Smooth muscle cell (in vitro differentiated cells): ENCODE data around the gene PDXP. TPM values are rescaled to one million over a fixed set of nuclear protein-coding genes. Genes with fewer than 3 reads are reported as not detected.
"Not testable (repeated sequence)": the region's sequence is repeated elsewhere in the genome, so short reads cannot be mapped to it uniquely, and the experiment has no call there.

Experiments
- DNase-seq: peaks from one replicate; lab custom pipeline; 2025; ENCODE audit not compliant: unreplicated experiment; lab: John Stamatoyannopoulos, UW
- H2AFZ ChIP-seq: fragments of 200-600 bp; sonication (generic); 2 replicates; pipeline ENCODE4 v1.6.0; 2016; ENCODE audit warnings: antibody characterized with exemption, low read depth, mild to moderate bottlenecking
- H3F3A ChIP-seq: fragments of 200-600 bp; sonication (generic); 2 replicates; pipeline ENCODE4 v1.6.0; 2017; ENCODE audit warnings: antibody characterized with exemption, low read depth
- H3K27ac ChIP-seq: fragments of 200-600 bp; sonication (generic); 2 replicates; pipeline ENCODE4 v1.5.1; 2016; ENCODE audit warnings: low read depth, mild to moderate bottlenecking
- H3K27me3 ChIP-seq: fragments of 200-600 bp; sonication (generic); 2 replicates; pipeline ENCODE4 v1.6.1; 2016; ENCODE audit warnings: low read depth, mild to moderate bottlenecking
- H3K36me3 ChIP-seq: fragments of 200-600 bp; sonication (generic); 2 replicates; pipeline ENCODE4 v1.5.1; 2016; ENCODE audit warnings: low read depth
- H3K4me1 ChIP-seq: fragments of 200-600 bp; sonication (generic); 2 replicates; pipeline ENCODE4 v1.5.1; 2016; ENCODE audit warnings: low read depth
- H3K4me2 ChIP-seq: fragments of 200-600 bp; sonication (generic); 2 replicates; pipeline ENCODE4 v1.6.0; 2016; ENCODE audit warnings: mild to moderate bottlenecking
- H3K4me3 ChIP-seq: fragments of 200-600 bp; sonication (generic); 2 replicates; pipeline ENCODE4 v1.5.1; 2016; ENCODE audit warnings: mild to moderate bottlenecking
- H3K79me2 ChIP-seq: fragments of 200-600 bp; sonication (generic); 2 replicates; pipeline ENCODE4 v1.6.0; 2016; ENCODE audit warnings: low read depth, mild to moderate bottlenecking
- H3K9ac ChIP-seq: fragments of 200-600 bp; sonication (generic); 2 replicates; pipeline ENCODE4 v1.6.0; 2016; ENCODE audit warnings: low read depth
- H3K9me3 ChIP-seq: fragments of 200-600 bp; sonication (generic); replicated peaks from 2 replicates; pipeline ENCODE4 v1.5.1; 2016; ENCODE audit warnings: low read depth
- H4K20me1 ChIP-seq: fragments of 200-600 bp; sonication (generic); 2 replicates; pipeline ENCODE4 v1.6.0; 2016; ENCODE audit warnings: low read depth
- CTCF ChIP-seq: fragments of 200-600 bp; sonication (generic); IDR thresholded peaks from 2 replicates; pipeline ENCODE4 v1.5.1; 2017; ENCODE audit warnings: borderline replicate concordance, mild to moderate bottlenecking, antibody characterized with exemption; ENCODE audit not compliant: insufficient read depth, poor library complexity, severe bottlenecking
- WGBS: methylation state at CpG from one replicate; pipeline ENCODE4 v1.1.7; 2016; ENCODE audit warnings: low lambda C conversion rate; 5-methylcytosine and 5-hydroxymethylcytosine counted together
- polyA plus RNA-seq: library from polyadenylated mRNA; unstranded; fragments of >200 nt; fragmentation: Nextera tagmentation; extraction: Ambion mirVana; gene quantifications from 2 replicates; pipeline ENCODE4 v1.2.1, GENCODE V29; 2016
- total RNA-seq: library from RNA; depleted of rRNA; stranded (reverse); fragments of >200 nt; gene quantifications from 2 replicates; pipeline ENCODE4 v1.2.3, GENCODE V29; 2014

PDXP gene
- total and polyA plus RNA-seq, 2 experiments from 2014 or later = 16.5 to 20.7 TPM

- Histone ChIP-seq H3F3A (no peaks in the 10 kb centered on the region), H3K4me2 (no peak overlapping the region), H3K4me3 (no peak overlapping the region), H3K4me1 (no peaks in the 10 kb centered on the region), H3K9ac (no peak overlapping the region), H4K20me1 (no peaks in the 10 kb centered on the region), H3K36me3 (no peaks in the 10 kb centered on the region), H3K9me3 (no peaks in the 10 kb centered on the region), H3K27me3 (no peaks in the 10 kb centered on the region), H2AFZ (no peak overlapping the region), H3K27ac (no peak overlapping the region), H3K79me2 (no peaks in the 10 kb centered on the region)
- no peak for TF ChIP-seq CTCF
- WGBS = 98% methylated on average over 16 of the region's 17 CpGs
- DNase-seq = no peak
These were observed 7.9 kb upstream of the PDXP start for GRCh38 chr22:37650463-37651136.

GRCh38 chr22:37654563-37655251 lies 3.8 kb upstream of the PDXP start:
- TF ChIP-seq CTCF = no peak

GRCh38 chr22:37655252-37655563 lies 3.3 kb upstream of the PDXP start:
- Histone ChIP-seq H3K9ac (no peak overlapping the region), H3K27ac (no peak overlapping the region), H3K36me3 (no peaks in the 10 kb centered on the region), H3K4me1 (peaks cover 12% of the 10 kb centered on the region), H3K4me2 (no peak overlapping the region), H3K9me3 (no peaks in the 10 kb centered on the region), H3F3A (no peaks in the 10 kb centered on the region), H3K79me2 (peaks cover 10% of the 10 kb centered on the region), H3K4me3 (no peak overlapping the region), H4K20me1 (peaks cover 9% of the 10 kb centered on the region), H2AFZ (no peak overlapping the region), H3K27me3 (no peaks in the 10 kb centered on the region)
- no peak for DNase-seq
- WGBS = 100% methylated on average over 6 of the region's 17 CpGs
- TF ChIP-seq CTCF = no peak

More at GRCh38 chr22:37654563-37655251, 3.8 kb upstream of the PDXP start:
- Histone ChIP-seq H3K27ac (no peak overlapping the region), H4K20me1 (peaks cover 4% of the 10 kb centered on the region), H3K36me3 (no peaks in the 10 kb centered on the region), H3K4me2 (no peak overlapping the region), H3K79me2 (peaks cover 6% of the 10 kb centered on the region), H3K9me3 (no peaks in the 10 kb centered on the region), H2AFZ (no peak overlapping the region), H3F3A (no peaks in the 10 kb centered on the region), H3K27me3 (no peaks in the 10 kb centered on the region), H3K4me3 (no peak overlapping the region), H3K9ac (no peak overlapping the region), H3K4me1 (peaks cover 10% of the 10 kb centered on the region)
- DNase-seq = no peak
- WGBS = 95% methylated on average over 14 of the region's 14 CpGs

- WGBS = 93% methylated on average over 4 of the region's 4 CpGs
- not testable (repeated sequence) for H3F3A ChIP-seq, DNase-seq, H3K9ac ChIP-seq, H2AFZ ChIP-seq, H3K4me2 ChIP-seq, H3K27me3 ChIP-seq, H3K36me3 ChIP-seq, H3K9me3 ChIP-seq, H3K4me3 ChIP-seq
- H3K27ac ChIP-seq = peak overlapping the region; percentile 5
- peaks cover 15% of the 10 kb centered on the region for H3K79me2 ChIP-seq
- H3K4me1 ChIP-seq = peaks cover 12% of the 10 kb centered on the region
- H4K20me1 ChIP-seq = peaks cover 21% of the 10 kb centered on the region
These were observed 1.9 kb upstream of the PDXP start for GRCh38 chr22:37656583-37656982.
